Measurements from ENCODE around the gene METTL25.

GRCh38 chr12:82517027-82517426 is 158.7 kb downstream of the METTL25 start:
- peak in 3 of 6 experiments; percentile 23 to 29 (median 24) for TF ChIP-seq CTCF (IDR thresholded peaks at IDR 0.05)
- TF ChIP-seq POLR2A (IDR thresholded peaks at IDR 0.05) = no peak
